GM19238 (cell line): Measurements from ENCODE around the gene STAB1.

Source experiments
- DNase-seq: peaks from one replicate; pipeline ENCODE4 v3.0.0; 2011; ENCODE audit warnings: low spot score; ENCODE audit not compliant: insufficient read length

Gene STAB1

DNA sequence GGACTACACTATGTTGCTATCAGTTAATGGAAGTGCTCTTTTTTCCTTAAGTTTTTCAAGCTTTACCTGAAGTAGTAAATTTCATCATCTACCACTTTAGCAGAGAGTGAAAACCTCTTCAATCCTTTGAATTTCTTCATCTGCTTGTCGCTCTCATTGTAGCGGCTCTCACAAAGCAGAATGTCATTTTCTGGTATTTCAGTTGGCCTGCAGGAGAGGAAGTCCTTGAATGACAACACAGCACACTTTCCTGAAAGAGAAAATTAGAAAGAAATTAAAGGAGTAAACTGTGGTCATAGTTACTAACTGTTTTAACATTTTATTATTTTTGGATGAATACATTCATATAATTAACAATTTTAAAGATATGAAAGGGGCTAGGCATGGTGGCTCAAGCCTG is 68.8 kb downstream of the STAB1 start:
- no peak for DNase-seq

DNA sequence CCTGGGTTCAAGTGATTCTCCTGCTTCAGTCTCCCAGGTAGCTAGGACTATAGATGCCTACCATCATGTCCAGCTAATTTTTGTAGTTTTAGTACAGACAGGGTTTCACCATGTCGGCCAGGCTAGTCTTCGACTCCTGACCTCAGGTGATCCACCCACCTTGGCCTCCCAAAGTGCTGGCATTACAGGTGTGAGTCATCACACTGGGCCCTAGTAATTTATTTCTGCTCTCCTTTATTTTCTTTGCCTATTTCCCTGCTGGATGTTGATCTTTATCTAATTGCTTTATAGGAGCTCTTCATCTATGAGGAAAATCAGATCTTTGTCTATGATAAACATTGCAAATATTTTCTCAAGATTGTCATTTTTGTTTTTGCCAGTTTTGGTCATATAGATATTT is 72.9 kb downstream of the STAB1 start:
- no peak for DNase-seq

DNA sequence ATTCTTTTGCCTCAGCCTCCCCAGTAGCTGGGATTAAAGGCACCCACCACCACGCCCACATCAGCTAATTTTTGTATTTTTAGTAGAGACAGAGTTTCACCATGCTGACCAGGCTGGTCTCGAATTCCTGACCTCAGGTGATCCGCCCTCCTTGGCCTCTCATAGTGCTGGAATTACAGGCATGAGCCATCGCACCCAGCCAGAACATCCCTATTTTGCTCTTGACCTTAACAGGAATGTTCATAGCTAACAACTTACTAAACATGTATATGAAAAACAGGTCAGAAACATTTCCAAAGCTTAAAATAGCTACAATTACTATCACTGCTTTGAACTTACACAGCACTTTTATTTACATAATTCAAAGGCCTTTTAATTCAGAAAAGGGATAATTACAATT is 74.9 kb downstream of the STAB1 start:
- no peak for DNase-seq

DNA sequence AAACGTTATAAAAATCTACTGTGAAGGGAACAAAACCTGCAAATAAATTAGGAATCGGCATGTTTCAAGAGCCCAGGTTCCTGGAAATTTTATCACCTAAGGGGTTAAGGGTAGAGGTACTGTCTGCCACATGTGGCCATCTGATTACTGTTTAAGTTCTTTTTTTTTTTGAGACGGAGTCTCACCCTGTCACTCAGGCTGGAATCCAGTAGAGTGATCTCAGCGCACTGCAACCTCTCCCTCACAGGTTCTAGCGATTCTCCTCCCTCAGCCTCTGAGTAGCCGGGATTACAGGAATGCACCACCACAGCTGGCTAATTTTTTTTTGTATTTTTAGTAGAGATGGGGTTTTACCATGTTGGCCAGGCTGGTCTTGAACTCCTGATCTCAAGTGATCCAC is 77.1 kb downstream of the STAB1 start:
- no peak for DNase-seq
